ENCODE results near the gene HHLA2. TPM values are rescaled to one million over a fixed set of nuclear protein-coding genes. Genes with fewer than 3 reads are reported as not detected.
A peak's percentile ranks its signal among the peaks of the same experiment; 100 is the strongest.
"Not testable (repeated sequence)": the region's sequence is repeated elsewhere in the genome, so short reads cannot be mapped to it uniquely, and the experiment has no call there.

Gene HHLA2
- total and polyA plus RNA-seq, 5 donors = not detected

- no peaks in the 10 kb centered on the region for H3K4me1 ChIP-seq (ENCODE audit: control insufficient read depth, insufficient read depth, low read length)
- H3K9me3 ChIP-seq (ENCODE audit: control insufficient read depth, low read length) = no peaks in the 10 kb centered on the region
- H3K27me3 ChIP-seq (ENCODE audit: control insufficient read depth, insufficient read depth) = no peaks in the 10 kb centered on the region
- no peak overlapping the region for H3K27ac ChIP-seq (ENCODE audit: low read length)
- DNase-seq (no peak), ATAC-seq (no peak)
- intact Hi-C loops (cut with DNase I) = no loop called here
- H3K4me3 ChIP-seq (ENCODE audit: low read length) = no peak overlapping the region
- WGBS = 54% methylated on average over 1 of the region's 1 CpG
These were observed 13.3 kb upstream of the HHLA2 start for GRCh38 chr3:108283006-108283405.

DNA sequence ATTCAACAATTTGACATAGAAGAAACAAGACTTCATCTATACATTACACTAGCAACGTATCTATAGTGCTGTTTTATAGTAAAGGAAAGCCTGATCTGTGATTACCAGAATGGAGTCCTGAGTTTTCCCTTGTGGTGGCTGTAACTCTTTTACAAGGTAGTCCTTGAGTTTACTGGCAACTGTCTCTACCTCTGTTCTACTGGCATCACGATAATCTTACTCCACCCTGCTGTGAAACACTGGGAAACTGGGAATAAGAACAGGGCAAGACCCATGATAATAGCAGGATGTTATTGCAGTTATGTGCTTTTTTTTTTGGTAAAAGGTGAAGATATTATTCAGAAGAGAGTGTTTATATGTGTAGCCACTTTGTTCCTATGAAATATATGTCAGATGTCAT, 12.4 kb upstream of the HHLA2 start:
- WGBS = 80% methylated on average over 2 of the region's 2 CpGs
- ATAC-seq = no peak
- DNase-seq = no peak
- Histone ChIP-seq H3K9me3 (ENCODE audit: control insufficient read depth, low read length) (no peaks in the 10 kb centered on the region), H3K4me3 (ENCODE audit: low read length) (no peak overlapping the region), H3K27ac (ENCODE audit: low read length) (no peak overlapping the region), H3K27me3 (ENCODE audit: control insufficient read depth, insufficient read depth) (no peaks in the 10 kb centered on the region), H3K4me1 (ENCODE audit: control insufficient read depth, insufficient read depth, low read length) (no peaks in the 10 kb centered on the region)
- intact Hi-C loops (cut with DNase I) = no loop called here

DNA sequence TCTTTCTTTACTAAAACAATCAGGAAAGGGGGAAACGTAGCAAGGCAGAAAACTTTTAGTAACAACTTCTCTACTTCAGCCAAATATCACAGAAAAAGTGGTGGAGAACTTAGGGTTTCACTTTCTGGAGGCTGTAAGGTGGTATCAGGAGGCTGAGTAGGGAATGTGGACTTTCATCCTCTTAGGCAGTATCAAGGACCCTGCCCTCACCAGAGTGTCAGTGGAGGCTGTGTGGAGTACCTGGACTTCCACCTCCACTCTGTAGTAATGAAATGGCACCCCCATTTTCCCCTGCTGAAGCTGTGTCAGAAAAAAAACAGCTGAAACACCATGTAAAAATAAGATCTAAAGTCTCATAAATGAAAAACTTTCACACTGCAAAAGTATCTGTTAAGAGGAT, 11.2 kb upstream of the HHLA2 start:
- no peaks in the 10 kb centered on the region for H3K27me3 ChIP-seq (ENCODE audit: control insufficient read depth, insufficient read depth)
- no peak for DNase-seq
- WGBS = 68% methylated on average over 1 of the region's 1 CpG
- H3K4me3 ChIP-seq (ENCODE audit: low read length) = no peak overlapping the region
- intact Hi-C loops (cut with DNase I) = no loop called here
- H3K9me3 ChIP-seq (ENCODE audit: control insufficient read depth, low read length) = no peaks in the 10 kb centered on the region
- H3K27ac ChIP-seq (ENCODE audit: low read length) = no peak overlapping the region
- no peak for ATAC-seq
- no peaks in the 10 kb centered on the region for H3K4me1 ChIP-seq (ENCODE audit: control insufficient read depth, insufficient read depth, low read length)

GRCh38 chr3:108287146-108287545, 9.2 kb upstream of the HHLA2 start:
- Histone ChIP-seq H3K27ac (ENCODE audit: low read length) (no peak overlapping the region), H3K4me1 (ENCODE audit: control insufficient read depth, insufficient read depth, low read length) (no peaks in the 10 kb centered on the region), H3K9me3 (ENCODE audit: control insufficient read depth, low read length) (no peaks in the 10 kb centered on the region), H3K27me3 (ENCODE audit: control insufficient read depth, insufficient read depth) (no peaks in the 10 kb centered on the region), H3K4me3 (ENCODE audit: low read length) (no peak overlapping the region)
- intact Hi-C loops (cut with DNase I) = no loop called here
- 84% methylated on average over 1 of the region's 1 CpG for WGBS
- no peak for DNase-seq
- ATAC-seq = no peak

DNA sequence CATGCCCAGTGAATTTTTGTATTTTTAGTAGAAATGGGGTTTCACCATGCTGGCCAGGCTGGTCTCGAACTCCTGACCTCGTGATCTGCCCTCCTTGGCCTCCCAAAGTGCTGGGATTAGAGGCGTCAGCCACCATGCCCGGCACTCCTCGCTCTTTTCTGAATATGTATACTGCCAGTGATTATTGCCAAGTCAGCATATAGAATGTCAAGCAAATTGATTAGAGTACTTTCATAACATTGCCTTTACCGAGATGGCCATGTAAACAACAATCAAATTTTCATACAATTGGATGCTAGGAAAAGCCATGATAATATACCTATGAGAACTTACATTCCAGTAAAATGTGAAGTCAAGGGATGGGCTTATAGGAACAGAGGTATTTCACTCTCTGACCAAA, 8.2 kb upstream of the HHLA2 start:
- intact Hi-C loops (cut with DNase I); H3K4me3 ChIP-seq (ENCODE audit: low read length); DNase-seq; H3K4me1 ChIP-seq (ENCODE audit: control insufficient read depth, insufficient read depth, low read length); H3K27me3 ChIP-seq (ENCODE audit: control insufficient read depth, insufficient read depth); ATAC-seq; H3K9me3 ChIP-seq (ENCODE audit: control insufficient read depth, low read length); H3K27ac ChIP-seq (ENCODE audit: low read length): not testable (repeated sequence)
- WGBS = 92% methylated on average over 6 of the region's 6 CpGs

GRCh38 chr3:108289159-108289558, 7.2 kb upstream of the HHLA2 start:
- no peak overlapping the region for H3K4me3 ChIP-seq (ENCODE audit: low read length)
- WGBS = 63% methylated on average over 2 of the region's 2 CpGs
- H3K27me3 ChIP-seq (ENCODE audit: control insufficient read depth, insufficient read depth) = no peaks in the 10 kb centered on the region
- H3K27ac ChIP-seq (ENCODE audit: low read length) = no peak overlapping the region
- ATAC-seq = no peak
- no peak for DNase-seq
- no peaks in the 10 kb centered on the region for H3K9me3 ChIP-seq (ENCODE audit: control insufficient read depth, low read length)
- H3K4me1 ChIP-seq (ENCODE audit: control insufficient read depth, insufficient read depth, low read length) = no peaks in the 10 kb centered on the region
- intact Hi-C loops (cut with DNase I) = no loop called here

GRCh38 chr3:108292450-108292849, 3.9 kb upstream of the HHLA2 start:
- Histone ChIP-seq H3K4me3 (ENCODE audit: low read length) (no peak overlapping the region), H3K4me1 (ENCODE audit: control insufficient read depth, insufficient read depth, low read length) (no peaks in the 10 kb centered on the region), H3K9me3 (ENCODE audit: control insufficient read depth, low read length) (no peaks in the 10 kb centered on the region), H3K27ac (ENCODE audit: low read length) (no peak overlapping the region), H3K27me3 (ENCODE audit: control insufficient read depth, insufficient read depth) (no peaks in the 10 kb centered on the region)
- DNase-seq = no peak
- peak in 1 of 2 donors; percentile 40 for ATAC-seq
- intact Hi-C loops (cut with DNase I) = no loop called here

- no peak overlapping the region for H3K27ac ChIP-seq (ENCODE audit: low read length)
- DNase-seq (no peak), ATAC-seq (no peak)
- H3K27me3 ChIP-seq (ENCODE audit: control insufficient read depth, insufficient read depth) = no peaks in the 10 kb centered on the region
- H3K4me3 ChIP-seq (ENCODE audit: low read length) = no peak overlapping the region
- intact Hi-C loops (cut with DNase I) = no loop called here
- H3K9me3 ChIP-seq (ENCODE audit: control insufficient read depth, low read length) = no peaks in the 10 kb centered on the region
- H3K4me1 ChIP-seq (ENCODE audit: control insufficient read depth, insufficient read depth, low read length) = peaks cover 4% of the 10 kb centered on the region
These were observed 3.4 kb upstream of the HHLA2 start for GRCh38 chr3:108292905-108293328.

DNA sequence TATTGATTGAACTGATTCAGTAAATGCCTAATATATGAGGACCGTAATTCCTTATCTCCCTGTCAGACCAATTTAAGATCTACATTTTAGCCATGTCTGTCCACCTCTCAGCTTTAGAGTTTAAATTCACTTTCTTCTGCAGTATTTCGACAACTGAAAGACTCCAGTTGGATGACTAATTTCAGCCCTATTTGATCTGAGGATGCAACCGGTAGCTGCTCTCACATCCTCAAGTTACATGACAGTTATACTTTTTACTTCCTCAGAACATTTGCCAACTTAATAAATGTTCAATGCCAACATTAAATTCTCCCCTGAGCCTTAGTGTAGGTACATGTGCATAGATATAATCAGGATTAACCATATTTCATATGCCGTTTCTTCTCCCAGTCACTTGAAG, 2.5 kb upstream of the HHLA2 start:
- WGBS = 87% methylated on average over 4 of the region's 4 CpGs
- no peak for DNase-seq
- H3K9me3 ChIP-seq (ENCODE audit: control insufficient read depth, low read length) = no peaks in the 10 kb centered on the region
- no peak overlapping the region for H3K27ac ChIP-seq (ENCODE audit: low read length)
- no peak for ATAC-seq
- no peaks in the 10 kb centered on the region for H3K27me3 ChIP-seq (ENCODE audit: control insufficient read depth, insufficient read depth)
- peaks cover 4% of the 10 kb centered on the region for H3K4me1 ChIP-seq (ENCODE audit: control insufficient read depth, insufficient read depth, low read length)
- no peak overlapping the region for H3K4me3 ChIP-seq (ENCODE audit: low read length)
- intact Hi-C loops (cut with DNase I) = no loop called here

GRCh38 chr3:108295421-108296175, 750 bp upstream of the HHLA2 start:
- intact Hi-C loops (cut with DNase I) = no loop called here
- ATAC-seq (peak in 1 of 2 donors; percentile 36), DNase-seq (no peak)
- WGBS = 84% methylated on average over 7 of the region's 7 CpGs
- Histone ChIP-seq H3K9me3 (ENCODE audit: control insufficient read depth, low read length) (no peaks in the 10 kb centered on the region), H3K27ac (ENCODE audit: low read length) (no peak overlapping the region), H3K4me3 (ENCODE audit: low read length) (no peak overlapping the region), H3K4me1 (ENCODE audit: control insufficient read depth, insufficient read depth, low read length) (peaks cover 4% of the 10 kb centered on the region), H3K27me3 (ENCODE audit: control insufficient read depth, insufficient read depth) (no peaks in the 10 kb centered on the region)

- peaks cover 4% of the 10 kb centered on the region for H3K4me1 ChIP-seq (ENCODE audit: control insufficient read depth, insufficient read depth, low read length)
- no peak overlapping the region for H3K27ac ChIP-seq (ENCODE audit: low read length)
- H3K4me3 ChIP-seq (ENCODE audit: low read length) = no peak overlapping the region
- peak in 2 of 3 donors; percentile 26 to 69 for DNase-seq
- no peaks in the 10 kb centered on the region for H3K9me3 ChIP-seq (ENCODE audit: control insufficient read depth, low read length)
- intact Hi-C loops (cut with DNase I) = no loop called here
- no peaks in the 10 kb centered on the region for H3K27me3 ChIP-seq (ENCODE audit: control insufficient read depth, insufficient read depth)
- peak in 1 of 2 donors; percentile 25 for ATAC-seq
- 44% methylated on average over 3 of the region's 3 CpGs for WGBS
These were observed 1.3 kb downstream of the HHLA2 start for GRCh38 chr3:108297647-108298046.

DNA sequence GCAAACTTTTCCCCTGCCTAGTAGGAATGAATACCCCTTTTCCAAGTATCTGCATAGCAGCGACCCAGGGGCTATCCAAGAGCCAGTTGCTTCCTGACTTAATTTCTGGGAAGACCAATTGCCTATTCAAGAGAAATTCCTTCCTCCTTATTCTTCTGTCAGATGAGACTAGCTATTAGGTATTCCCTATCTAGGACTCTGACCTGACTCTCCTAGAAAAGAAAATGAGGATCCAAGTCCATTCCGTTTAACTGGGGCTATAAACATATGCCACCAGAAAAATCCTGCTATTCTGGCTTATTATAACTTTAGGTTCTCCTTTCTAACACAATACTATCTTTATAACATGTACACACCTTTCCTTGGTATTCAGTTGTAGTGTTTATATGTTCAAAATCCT, 1.7 kb downstream of the HHLA2 start:
- intact Hi-C loops (cut with DNase I) = no loop called here
- Histone ChIP-seq H3K27me3 (ENCODE audit: control insufficient read depth, insufficient read depth) (no peaks in the 10 kb centered on the region), H3K27ac (ENCODE audit: low read length) (no peak overlapping the region), H3K4me1 (ENCODE audit: control insufficient read depth, insufficient read depth, low read length) (peaks cover 4% of the 10 kb centered on the region), H3K4me3 (ENCODE audit: low read length) (no peak overlapping the region), H3K9me3 (ENCODE audit: control insufficient read depth, low read length) (no peaks in the 10 kb centered on the region)
- DNase-seq = no peak
- no peak for ATAC-seq
- 60% methylated on average over 2 of the region's 2 CpGs for WGBS
